Melanocyte of skin (primary cell): ENCODE measurements around the gene CTAGE4. TPM values are rescaled to one million over a fixed set of nuclear protein-coding genes. Genes with fewer than 3 reads are reported as not detected.

ENCODE experiments used
- total RNA-seq, 2 donors: library from RNA; depleted of rRNA; stranded (reverse); fragments of >200 nt; gene quantifications; 2 replicates each; pipeline ENCODE4 v1.2.3, GENCODE V29; 2012

CTAGE4 gene
- under 1 TPM; under 0.01 to 0.69 TPM for total RNA-seq

GRCh38 chr7:144183166-144183565 is at the start of gene CTAGE4:
Gene CTAGE4 (plus strand): TSS chr7:144183466. CDS start chr7:144183504, 38 bp downstream.

GRCh38 chr7:144195212-144195872 is 12.1 kb downstream of the CTAGE4 start, which contains the start of gene ARHGEF35:
Gene ARHGEF35 (minus strand): TSS chr7:144195833. CDS start chr7:144188383, 7,450 bp downstream.

Other genes starting within 250 kb of the CTAGE4 start
- gene OR2F2, start 248.2 kb upstream of the CTAGE4 start, total RNA-seq = not detected
- gene OR2F1, start 228.6 kb upstream of the CTAGE4 start, total RNA-seq = not detected
- not detected for gene OR6B1, start 183.1 kb upstream of the CTAGE4 start, total RNA-seq
- gene OR2A5, start 134.5 kb upstream of the CTAGE4 start, total RNA-seq = not detected
- gene OR2A25, start 113.7 kb upstream of the CTAGE4 start, total RNA-seq = not detected
- not detected for gene OR2A12, start 97.2 kb upstream of the CTAGE4 start, total RNA-seq
- not detected for gene OR2A2, start 73.9 kb upstream of the CTAGE4 start, total RNA-seq
- not detected for gene OR2A14, start 60.3 kb upstream of the CTAGE4 start, total RNA-seq
- gene ARHGEF35, start 12.4 kb downstream of the CTAGE4 start, total RNA-seq = 1 to 10 TPM in 1 of 2 donors, under 1 TPM in 1; 0.67 to 1.4 TPM
- gene OR2A42, start 56.1 kb downstream of the CTAGE4 start, total RNA-seq = not detected
- 1 to 10 TPM in 1 of 2 donors, under 1 TPM in 1; 0.33 to 1.4 TPM for gene OR2A7, start 81.3 kb downstream of the CTAGE4 start, total RNA-seq
- 1 to 10 TPM in 1 of 2 donors, under 1 TPM in 1; 0.33 to 1.4 TPM for gene CTAGE8, start 85.8 kb downstream of the CTAGE4 start, total RNA-seq
- gene OR2A1, start 129.0 kb downstream of the CTAGE4 start, total RNA-seq = under 1 TPM in 1 of 2 donors, not detected in 1; 0.34 TPM
- 1 to 10 TPM; 1.7 to 3.8 TPM for gene ARHGEF5, start 171.9 kb downstream of the CTAGE4 start, total RNA-seq
- not detected for gene NOBOX, start 220.2 kb downstream of the CTAGE4 start, total RNA-seq